GM12878 (cell line): ENCODE results near the gene MAEL. TPM values are rescaled to one million over a fixed set of nuclear protein-coding genes. Genes with fewer than 3 reads are reported as not detected.

ENCODE experiments used
- ATAC-seq: fragments of 200-7000 bp; cut with Tn5 transposase; 3 replicates; pipeline ENCODE4 v1.9.1; 2020; ENCODE audit warnings: mild to moderate bottlenecking, moderate library complexity
- BruUV-seq: library from RNA; stranded (reverse); fragments of 400-500 nt; replicated peaks from 2 replicates; lab custom pipeline; 2021; lab: Mats Ljungman, UMichigan
- CTCF ChIA-PET: fragments of 300-600 bp; sonication (Branson Sonifier 250); formaldehyde crosslinking; extraction: SDS; loops from one replicate; lab custom pipeline; 2021; ENCODE audit warnings: inconsistent platforms; lab: Yijun Ruan, JAX
- POLR2A ChIA-PET: fragments of 350-600 bp; formaldehyde crosslinking; extraction: SDS; loops from one replicate; lab custom pipeline; 2021; ENCODE audit warnings: inconsistent platforms; lab: Charles Lee
- RAD21 ChIA-PET: fragments of 300-600 bp; sonication (Branson Sonifier 250); formaldehyde crosslinking; loops from one replicate; lab custom pipeline; 2023; ENCODE audit warnings: antibody characterized with exemption; ENCODE audit not compliant: unreplicated experiment; lab: Charles Lee
- SMC1A ChIA-PET: fragments of 300-600 bp; sonication (Branson Sonifier 250); formaldehyde crosslinking; loops from one replicate; lab custom pipeline; 2023; ENCODE audit not compliant: unreplicated experiment, uncharacterized antibody; lab: Charles Lee
- DNase-seq: peaks from one replicate; pipeline ENCODE4 v3.0.0-alpha.2; 2011; ENCODE audit warnings: low read depth, low spot score
- FAIRE-seq: peaks from 3 replicates; lab custom pipeline; 2011; peaks lifted over from hg19 to GRCh38; lab: Jason Lieb, UNC
- H2AFZ ChIP-seq: 2 replicates; pipeline ENCODE4 v1.6.0; 2011; ENCODE audit warnings: low read depth, low read length, control low read depth; ENCODE audit not compliant: control insufficient read depth
- H3K27ac ChIP-seq: 2 replicates; pipeline ENCODE4 v1.5.1; 2011; ENCODE audit warnings: control low read depth; ENCODE audit not compliant: control insufficient read depth, insufficient read depth
- H3K27me3 ChIP-seq, 2 experiments: replicated peaks in 1 of 2; 2 replicates each; pipeline versions ENCODE4 v1.6.0 to v1.6.1; 2011; ENCODE audit warnings: low read length in 1 of 2; ENCODE audit not compliant: control insufficient read depth in 2 of 2, insufficient read depth in 2 of 2
- H3K36me3 ChIP-seq, 2 experiments: 2 replicates each; pipeline ENCODE4 v1.5.1; 2011; ENCODE audit warnings: low read length in 1 of 2; ENCODE audit not compliant: control insufficient read depth in 2 of 2, insufficient read depth in 2 of 2
- H3K4me1 ChIP-seq: 2 replicates; pipeline ENCODE4 v1.6.1; 2011; ENCODE audit warnings: mild to moderate bottlenecking, low read length, moderate library complexity, mixed read lengths; ENCODE audit not compliant: control insufficient read depth, insufficient read depth
- H3K4me2 ChIP-seq: 2 replicates; pipeline ENCODE4 v1.6.0; 2011; ENCODE audit warnings: control low read depth; ENCODE audit not compliant: control insufficient read depth, insufficient read depth
- H3K4me3 ChIP-seq: fragments of 200-600 bp; sonication (generic); 2 replicates; pipeline ENCODE4 v1.5.1; 2016
- H3K79me2 ChIP-seq: 2 replicates; pipeline ENCODE4 v1.6.0; 2011; ENCODE audit warnings: low read length; ENCODE audit not compliant: control insufficient read depth, insufficient read depth
- H3K9ac ChIP-seq: 2 replicates; pipeline ENCODE4 v1.8.0; 2011; ENCODE audit warnings: low read length, control low read depth, mixed read lengths; ENCODE audit not compliant: control insufficient read depth, insufficient read depth
- H3K9me3 ChIP-seq: replicated peaks from 3 replicates; pipeline ENCODE4 v1.5.1; 2011; ENCODE audit warnings: mild to moderate bottlenecking, low read length; ENCODE audit not compliant: control insufficient read depth, insufficient read depth
- H4K20me1 ChIP-seq: 2 replicates; pipeline ENCODE4 v1.6.0; 2011; ENCODE audit not compliant: control insufficient read depth, insufficient read depth
- BRCA1 ChIP-seq: IDR thresholded peaks from 2 replicates; pipeline ENCODE4 v1.6.1; 2011; ENCODE audit warnings: low read depth, low read length, improper control_type of control experiment
- RELA ChIP-seq: fragments of 450-650 bp; IDR thresholded peaks from 2 replicates; pipeline ENCODE4 v1.8.0; 2014; ENCODE audit warnings: borderline replicate concordance; ENCODE audit not compliant: partially characterized antibody
- YBX1 ChIP-seq: fragments of 450-650 bp; IDR thresholded peaks from 2 replicates; pipeline ENCODE4 v1.6.1; 2016; ENCODE audit warnings: antibody characterized with exemption
- ZNF384 ChIP-seq: IDR thresholded peaks from 2 replicates; pipeline ENCODE4 v1.6.1; 2012; ENCODE audit warnings: low read depth, mild to moderate bottlenecking, low read length, improper control_type of control experiment, borderline replicate concordance
- WGBS: methylation state at CpG from one replicate; pipeline ENCODE4 v1.1.6; 2016; ENCODE audit warnings: low lambda C conversion rate; ENCODE audit not compliant: insufficient replicate concordance, insufficient coverage; ENCODE audit errors: missing lambda C conversion rate; 5-methylcytosine and 5-hydroxymethylcytosine counted together
- in situ Hi-C: fragments of 300-500 bp; cut with MboI; formaldehyde crosslinking; loops from 9 replicates; pipeline ENCODE4 v1.14.3; 2018; ENCODE audit warnings: mixed read lengths
- intact Hi-C: fragments of 100-400 bp; cut with micrococcal nuclease; formaldehyde crosslinking; loops from one replicate; pipeline ENCODE4 v1.14.2; 2022; ENCODE audit not compliant: unreplicated experiment
- polyA plus RNA-seq, 11 experiments: library from polyadenylated mRNA; depleted of rRNA in 4 of 11; unstranded in 6 of 11; stranded (reverse) in 5 of 11; fragments of >200 nt; fragmentation: Nextera tagmentation in 4 of 11; fragmentation: Illumina TruSeq in 1 of 11; extraction: Ambion mirVana in 4 of 11; extraction: Trizol in 1 of 11; gene quantifications; 1 replicate in 1 of 11; 2 replicates in 10 of 11; pipeline versions ENCODE4 v1.2.1 to v1.2.3, GENCODE V29; 2011 to 2016; ENCODE audit warnings: inconsistent platforms in 2 of 11, missing spikeins in 2 of 11, low read depth in 1 of 11
- total RNA-seq, 4 experiments: library from RNA; depleted of rRNA in 3 of 4; stranded (reverse); fragments of >200 nt in 3 of 4; fragmentation: Illumina TruSeq in 1 of 4; extraction: Trizol in 1 of 4; gene quantifications; 2 replicates each; pipeline versions ENCODE4 v1.2.1 to v1.2.3, GENCODE V29; 2013 to 2021

The MAEL gene
- total and polyA plus RNA-seq, 10 of the 15 experiments (the other 5 are each of a cell fraction or from before 2014, with no cell fraction given), result 0.10 to 0.43 (median 0.24) TPM; not detected in 2

DNA sequence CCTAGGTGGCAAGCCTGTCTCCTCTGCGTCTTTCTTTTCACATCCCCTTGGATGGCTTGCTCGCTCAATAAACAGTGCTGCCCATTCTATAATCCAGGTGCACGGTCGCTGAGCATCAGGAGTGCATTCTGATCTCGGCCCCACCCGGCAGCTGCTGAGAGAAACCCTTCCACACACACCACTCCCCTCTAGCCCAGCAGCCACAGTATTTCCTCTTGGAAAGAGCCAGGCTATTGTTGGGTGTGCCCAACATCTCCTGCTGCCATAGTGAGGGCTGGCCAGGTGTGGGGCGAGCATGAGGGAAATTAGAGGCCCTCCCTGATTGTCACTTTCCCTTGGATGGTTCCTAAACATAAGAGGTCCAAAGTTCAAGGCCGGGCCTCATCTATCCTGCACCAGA is 76.4 kb downstream of the MAEL start:
- ChIA-PET POLR2A (no interaction called here), SMC1A (interaction anchor here (0.9 to 1.9 kb wide), 5 partner anchors 50 to 470 kb away, joined by 3 to 7 read pairs (median 3); no protein-coding TSS in a partner anchor), RAD21 (interaction anchor here (0.7 to 2.1 kb wide), 3 partner anchors 155 to 488 kb away, joined by 3 to 8 read pairs (median 3); partner anchors contain the start of genes CREG1 and POU2F1), CTCF (interaction anchor here (0.6 to 18.3 kb wide), 11 partner anchors 8 to 469 kb away, joined by 3 to 734 read pairs (median 4); partner anchors contain the start of gene POU2F1)
- Histone ChIP-seq H3K4me3 (no peak overlapping the region), H2AFZ (no peak overlapping the region), H4K20me1 (no peaks in the 10 kb centered on the region), H3K9ac (no peak overlapping the region), H3K79me2 (no peaks in the 10 kb centered on the region), H3K36me3 (no peaks in the 10 kb centered on the region), H3K4me1 (no peaks in the 10 kb centered on the region), H3K27me3 (no peaks in the 10 kb centered on the region; a peak in 1 of 4 replicates), H3K4me2 (no peak overlapping the region), H3K27ac (no peak overlapping the region), H3K9me3 (no peaks in the 10 kb centered on the region)
- TF ChIP-seq BRCA1 (no peak), ZNF384 (no peak), RELA (no peak), YBX1 (no peak)
- BruUV-seq, result no TSS peak
- DNase-seq (no peak), FAIRE-seq (no peak), ATAC-seq (no peak)
- in situ Hi-C loops (loop anchor here (5.0 kb wide), 3 partner anchors 57 to 472 kb away; no protein-coding TSS in a partner anchor), intact Hi-C loops (loop anchor here (5.0 kb wide), 2 partner anchors 202 to 467 kb away; no protein-coding TSS in a partner anchor)
- 31% methylated on average over 8 of the region's 8 CpGs for WGBS
